IMR-90 (cell line): ENCODE results near the gene LDLRAD3. TPM values are rescaled to one million over a fixed set of nuclear protein-coding genes. Genes with fewer than 3 reads are reported as not detected.

Experiments
- ATAC-seq: fragments of 200-7000 bp; cut with Tn5 transposase; 2 replicates; pipeline ENCODE4 v1.9.1; 2020; ENCODE audit warnings: low read depth, mild to moderate bottlenecking, moderate library complexity
- BruUV-seq: library from RNA; stranded (reverse); fragments of 400-500 nt; replicated peaks from 2 replicates; lab custom pipeline; 2021; lab: Mats Ljungman, UMichigan
- CTCF ChIA-PET: fragments of 300-600 bp; formaldehyde crosslinking; extraction: SDS; loops from one replicate; lab custom pipeline; 2021; ENCODE audit warnings: antibody characterized with exemption; lab: Yijun Ruan, JAX
- POLR2A ChIA-PET: fragments of 300-600 bp; sonication (Branson Sonifier 250); formaldehyde crosslinking; loops from one replicate; lab custom pipeline; 2022; ENCODE audit warnings: antibody characterized with exemption; ENCODE audit not compliant: unreplicated experiment; lab: Charles Lee
- DNase-seq: peaks from one replicate; pipeline ENCODE4 v3.0.0; 2013
- H2AFZ ChIP-seq: replicated peaks from 2 replicates; pipeline ENCODE3; 2013; ENCODE audit warnings: low read length, mild to moderate bottlenecking; ENCODE audit not compliant: poor library complexity
- H2AK5ac ChIP-seq: 2 replicates; pipeline ENCODE4 v1.6.1; 2013; ENCODE audit warnings: low read depth, low read length, inconsistent platforms
- H2AK9ac ChIP-seq: replicated peaks from 2 replicates; pipeline ENCODE3; 2013; ENCODE audit warnings: mild to moderate bottlenecking, low read depth, low read length, moderate library complexity; ENCODE audit not compliant: poor library complexity
- H2BK120ac ChIP-seq: 2 replicates; pipeline ENCODE4 v1.6.1; 2013; ENCODE audit warnings: low read depth, low read length, inconsistent platforms
- H2BK15ac ChIP-seq: 3 replicates; pipeline ENCODE4 v1.6.1; 2013; ENCODE audit warnings: low read depth, low read length, inconsistent platforms
- H2BK20ac ChIP-seq: 2 replicates; pipeline ENCODE4 v1.6.1; 2013; ENCODE audit warnings: low read depth, mild to moderate bottlenecking, inconsistent platforms, low read length, moderate library complexity
- H2BK5ac ChIP-seq: 2 replicates; pipeline ENCODE4 v1.6.1; 2013; ENCODE audit warnings: mild to moderate bottlenecking, low read depth, low read length, inconsistent platforms; ENCODE audit not compliant: poor library complexity, severe bottlenecking
- H3K14ac ChIP-seq: replicated peaks from 2 replicates; pipeline ENCODE4 v1.6.1; 2013; ENCODE audit warnings: low read depth, low read length, inconsistent platforms
- H3K18ac ChIP-seq: 2 replicates; pipeline ENCODE4 v1.6.1; 2013; ENCODE audit warnings: low read depth, low read length, control low read depth
- H3K23ac ChIP-seq: 2 replicates; pipeline ENCODE4 v1.6.1; 2013; ENCODE audit warnings: low read depth, low read length, inconsistent platforms
- H3K27ac ChIP-seq: 2 replicates; pipeline ENCODE4 v1.5.1; 2013; ENCODE audit warnings: mild to moderate bottlenecking, control low read depth, low read length; ENCODE audit not compliant: insufficient read depth
- H3K27me3 ChIP-seq: 2 replicates; pipeline ENCODE4 v1.6.1; 2013; ENCODE audit warnings: low read length; ENCODE audit not compliant: control insufficient read depth, insufficient read depth
- H3K36me3 ChIP-seq: 2 replicates; pipeline ENCODE4 v1.6.1; 2013; ENCODE audit warnings: low read length, mixed read lengths; ENCODE audit not compliant: control insufficient read depth, insufficient read depth
- H3K4ac ChIP-seq: 2 replicates; pipeline ENCODE4 v1.6.1; 2013; ENCODE audit warnings: low read depth, low read length, inconsistent platforms
- H3K4me1 ChIP-seq: 2 replicates; pipeline ENCODE4 v1.6.1; 2013; ENCODE audit warnings: low read length, mixed read lengths; ENCODE audit not compliant: control insufficient read depth, insufficient read depth
- H3K4me2 ChIP-seq: 2 replicates; pipeline ENCODE4 v1.6.1; 2013; ENCODE audit warnings: low read depth, mild to moderate bottlenecking, control low read depth, low read length, moderate library complexity
- H3K4me3 ChIP-seq: 2 replicates; pipeline ENCODE4 v1.5.1; 2013; ENCODE audit warnings: low read depth, mild to moderate bottlenecking, control low read depth, low read length, moderate library complexity; ENCODE audit not compliant: insufficient read depth
- H3K56ac ChIP-seq: 2 replicates; pipeline ENCODE4 v1.6.1; 2013; ENCODE audit warnings: low read length, inconsistent platforms; ENCODE audit not compliant: insufficient read depth; ENCODE audit errors: extremely low read depth
- H3K79me1 ChIP-seq, 2 experiments: 2 replicates each; pipeline ENCODE4 v1.6.1; 2013; ENCODE audit warnings: low read length in 2 of 2, inconsistent platforms in 1 of 2, low read depth in 1 of 2
- H3K9ac ChIP-seq: 2 replicates; pipeline ENCODE4 v1.6.1; 2013; ENCODE audit warnings: low read depth, low read length, control low read depth
- H3K9me1 ChIP-seq: 2 replicates; pipeline ENCODE4 v1.6.1; 2013; ENCODE audit warnings: low read length, inconsistent platforms; ENCODE audit not compliant: insufficient read depth
- H3K9me3 ChIP-seq: 2 replicates; pipeline ENCODE4 v1.6.1; 2013; ENCODE audit warnings: low read length; ENCODE audit not compliant: control insufficient read depth, insufficient read depth
- H4K20me1 ChIP-seq: 2 replicates; pipeline ENCODE4 v1.6.1; 2013; ENCODE audit warnings: low read length, inconsistent platforms; ENCODE audit not compliant: insufficient read depth
- H4K5ac ChIP-seq: 2 replicates; pipeline ENCODE4 v1.6.1; 2013; ENCODE audit warnings: mild to moderate bottlenecking, low read depth, low read length, control low read depth
- H4K8ac ChIP-seq, 2 experiments: 2 replicates each; pipeline ENCODE4 v1.6.1; 2013; ENCODE audit warnings: low read depth in 2 of 2, low read length in 2 of 2, control low read depth in 1 of 2, inconsistent platforms in 1 of 2
- H4K91ac ChIP-seq: 2 replicates; pipeline ENCODE4 v1.6.1; 2013; ENCODE audit warnings: low read depth, low read length, inconsistent platforms; ENCODE audit not compliant: insufficient read depth
- BHLHE40 ChIP-seq: fragments of 150-350 bp; IDR thresholded peaks from 2 replicates; pipeline ENCODE4 v1.6.1; 2016; ENCODE audit warnings: mild to moderate bottlenecking, low read depth, low read length
- CEBPB ChIP-seq: IDR thresholded peaks from 2 replicates; pipeline ENCODE4 v1.6.1; 2012; ENCODE audit warnings: low read depth, low read length, improper control_type of control experiment
- CHD1 ChIP-seq: IDR thresholded peaks from 2 replicates; pipeline ENCODE4 v1.6.1; 2012; ENCODE audit warnings: low read depth, low read length, improper control_type of control experiment
- CTCF ChIP-seq: conservative IDR thresholded peaks from 2 replicates; pipeline ENCODE4 v1.5.1; 2012; ENCODE audit warnings: mild to moderate bottlenecking, low read depth, low read length, improper control_type of control experiment
- ELK1 ChIP-seq: fragments of 150-350 bp; IDR thresholded peaks from 2 replicates; pipeline ENCODE4 v1.6.1; 2016; ENCODE audit warnings: low read depth, mild to moderate bottlenecking, low read length, moderate library complexity, borderline replicate concordance
- FOS ChIP-seq: fragments of 150-350 bp; IDR thresholded peaks from 2 replicates; pipeline ENCODE4 v1.6.1; 2016; ENCODE audit warnings: low read depth, low read length
- MAFK ChIP-seq: IDR thresholded peaks from 2 replicates; pipeline ENCODE4 v1.6.1; 2012; ENCODE audit warnings: low read depth, low read length, improper control_type of control experiment
- MAZ ChIP-seq: IDR thresholded peaks from 2 replicates; pipeline ENCODE4 v1.6.1; 2012; ENCODE audit warnings: low read depth, mild to moderate bottlenecking, low read length, improper control_type of control experiment, moderate library complexity, borderline replicate concordance
- MXI1 ChIP-seq: IDR thresholded peaks from 2 replicates; pipeline ENCODE4 v1.6.1; 2012; ENCODE audit warnings: low read depth, mild to moderate bottlenecking, low read length, moderate library complexity, borderline replicate concordance
- NFE2L2 ChIP-seq: fragments of 150-350 bp; IDR thresholded peaks from 2 replicates; pipeline ENCODE4 v1.6.1; 2016; ENCODE audit warnings: low read depth, mild to moderate bottlenecking, low read length
- POLR2A ChIP-seq: IDR thresholded peaks from 2 replicates; pipeline ENCODE4 v1.6.1; 2012; ENCODE audit warnings: mild to moderate bottlenecking, low read depth, low read length
- RAD21 ChIP-seq: IDR thresholded peaks from 2 replicates; pipeline ENCODE4 v1.6.1; 2012; ENCODE audit warnings: low read length, improper control_type of control experiment
- RFX5 ChIP-seq: IDR thresholded peaks from 2 replicates; pipeline ENCODE4 v1.8.0; 2012; ENCODE audit warnings: low read depth, mild to moderate bottlenecking, low read length, moderate library complexity
- USF2 ChIP-seq: fragments of 150-350 bp; IDR thresholded peaks from 2 replicates; pipeline ENCODE4 v1.6.1; 2017; ENCODE audit warnings: mild to moderate bottlenecking, antibody characterized with exemption, low read length, low read depth
- WGBS, 2 experiments: methylation state at CpG; one replicate each; pipeline versions ENCODE4 v1.1.5 to v1.1.7; 2013; ENCODE audit warnings: missing lambda C conversion rate in 2 of 2; ENCODE audit not compliant: insufficient read length in 1 of 2; ENCODE audit errors: extremely low coverage in 2 of 2; 5-methylcytosine and 5-hydroxymethylcytosine counted together
- dilution Hi-C: fragments of 300-500 bp; cut with HindIII; formaldehyde crosslinking; loops from one replicate; pipeline ENCODE4 v1.14.3; 2018; ENCODE audit warnings: low sequenced_read_pairs; ENCODE audit not compliant: unreplicated experiment
- in situ Hi-C: fragments of 300-500 bp; cut with MboI; formaldehyde crosslinking; loops from 3 replicates; pipeline ENCODE4 v1.14.3; 2019; ENCODE audit warnings: low sequenced_read_pairs, inconsistent platforms, mixed read lengths
- intact Hi-C: fragments of 100-400 bp; cut with micrococcal nuclease; formaldehyde crosslinking; loops from 2 replicates; pipeline ENCODE4 v1.10.0; 2022
- polyA plus RNA-seq, 3 experiments: library from polyadenylated mRNA; depleted of rRNA; stranded (reverse); fragments of >200 nt; gene quantifications; 2 replicates each; pipeline ENCODE4 v1.2.3, GENCODE V29; 2012; ENCODE audit warnings: low replicate concordance in 1 of 3
- total RNA-seq: library from RNA; depleted of rRNA; stranded (reverse); fragments of >200 nt; gene quantifications from 2 replicates; pipeline ENCODE4 v1.2.3, GENCODE V29; 2012

The LDLRAD3 gene
- total and polyA plus RNA-seq, 2 of the 4 experiments (the other 2 are of a cell fraction) = 2.7 to 6.4 TPM

DNA sequence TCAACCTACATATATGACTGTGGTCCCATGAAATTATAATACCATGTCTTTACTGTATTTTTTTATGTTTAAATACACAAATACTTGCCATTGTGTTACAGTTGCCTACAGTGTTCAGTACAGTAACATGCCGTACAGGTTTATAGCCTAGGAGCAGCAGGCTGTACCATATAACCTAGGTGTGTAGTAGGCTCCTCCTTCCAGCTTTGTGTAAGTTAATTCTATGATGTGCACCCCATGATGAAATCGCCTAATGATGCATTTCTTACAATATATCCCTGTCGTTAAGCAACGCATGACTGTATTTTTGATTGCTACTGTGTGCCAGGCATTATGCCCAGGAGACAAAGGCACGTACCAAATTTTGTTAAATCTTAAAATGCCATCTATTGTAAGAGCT is 163.7 kb downstream of the LDLRAD3 start:
- ChIA-PET POLR2A (no interaction called here), CTCF (no interaction called here)
- dilution Hi-C loops = no loop called here
- Histone ChIP-seq H2AK9ac (no peak overlapping the region), H4K8ac (no peak overlapping the region), H3K79me1 (no peaks in the 10 kb centered on the region; a peak in 1 of 4 replicates), H3K56ac (no peak overlapping the region), H4K5ac (no peak overlapping the region), H3K27ac (no peak overlapping the region), H4K20me1 (no peaks in the 10 kb centered on the region), H3K27me3 (no peaks in the 10 kb centered on the region), H3K23ac (no peak overlapping the region), H2BK5ac (no peak overlapping the region), H3K4me1 (no peaks in the 10 kb centered on the region), H3K4me2 (no peak overlapping the region), H2BK15ac (no peak overlapping the region), H3K4ac (no peak overlapping the region), H3K9me3 (no peaks in the 10 kb centered on the region), H2AK5ac (no peak overlapping the region), H3K14ac (no peak overlapping the region), H2AFZ (no peak overlapping the region), H2BK120ac (no peak overlapping the region), H4K91ac (no peak overlapping the region), H3K9ac (no peak overlapping the region), H3K4me3 (no peak overlapping the region), H2BK20ac (no peak overlapping the region), H3K36me3 (no peaks in the 10 kb centered on the region), H3K18ac (no peak overlapping the region), H3K9me1 (no peaks in the 10 kb centered on the region; the same call in 1 of the 2 replicates)
- DNase-seq (no peak), ATAC-seq (no peak)
- intact Hi-C loops = no loop called here
- TF ChIP-seq CTCF = no peak
- no peak for TF ChIP-seq RAD21
- TF ChIP-seq FOS = no peak
- TF ChIP-seq RFX5 = no peak
- no peak for TF ChIP-seq BHLHE40
- TF ChIP-seq MAFK = no peak
- no peak for TF ChIP-seq ELK1
- no peak for TF ChIP-seq CHD1
- TF ChIP-seq NFE2L2 = no peak
- no peak for TF ChIP-seq MAZ
- no peak for TF ChIP-seq POLR2A
- no peak for TF ChIP-seq CEBPB
- TF ChIP-seq MXI1 = no peak
- no peak for TF ChIP-seq USF2
- in situ Hi-C loops = no loop called here
- BruUV-seq = no TSS peak
- no CpG with 5 or more reads among the region's 5 CpGs for WGBS, 2 experiments
